DMS114 treated with DMSO at 0.1 percent for 48 hours (cell line): Measurements from ENCODE around the gene GTF2H3.

ENCODE experiments used
- DNase-seq: peaks from one replicate; lab custom pipeline; 2025; ENCODE audit not compliant: unreplicated experiment; lab: John Stamatoyannopoulos, UW

The GTF2H3 gene

GRCh38 chr12:123645380-123645779 is 11.8 kb downstream of the GTF2H3 start:
- DNase-seq = no peak

GRCh38 chr12:123645878-123646277 is 12.2 kb downstream of the GTF2H3 start:
- no peak for DNase-seq

- no peak for DNase-seq
Observed at GRCh38 chr12:123648401-123648800, 14.8 kb downstream of the GTF2H3 start.

- no peak for DNase-seq
Observed at GRCh38 chr12:123654129-123654701, 20.6 kb downstream of the GTF2H3 start.

GRCh38 chr12:123655420-123655819 is 21.8 kb downstream of the GTF2H3 start:
- DNase-seq = no peak

- no peak for DNase-seq
Observed at GRCh38 chr12:123656392-123656791, 22.8 kb downstream of the GTF2H3 start.

GRCh38 chr12:123657211-123657610 is 23.6 kb downstream of the GTF2H3 start:
- DNase-seq = no peak

- DNase-seq = no peak
Observed at GRCh38 chr12:123659996-123660727, 26.5 kb downstream of the GTF2H3 start.

- no peak for DNase-seq
Observed at GRCh38 chr12:123667771-123668170, 34.1 kb downstream of the GTF2H3 start.

- peak; percentile 89 for DNase-seq
Observed at GRCh38 chr12:123670882-123671728, 37.5 kb downstream of the GTF2H3 start, which contains the start of gene TCTN2. TCTN2 (plus strand) TSS chr12:123671113; CDS start chr12:123671241, 128 bp downstream.

- no peak for DNase-seq
Observed at GRCh38 chr12:123671876-123672275, 38.2 kb downstream of the GTF2H3 start.

- no peak for DNase-seq
Observed at GRCh38 chr12:123675436-123675835, 41.8 kb downstream of the GTF2H3 start.

GRCh38 chr12:123676616-123677320 is 43.1 kb downstream of the GTF2H3 start:
- no peak for DNase-seq

- DNase-seq = no peak
Observed at GRCh38 chr12:123678981-123679380, 45.4 kb downstream of the GTF2H3 start.

GRCh38 chr12:123681605-123682004 is 48.0 kb downstream of the GTF2H3 start:
- no peak for DNase-seq

- DNase-seq = no peak
Observed at GRCh38 chr12:123683964-123684363, 50.3 kb downstream of the GTF2H3 start.

- no peak for DNase-seq
Observed at GRCh38 chr12:123686636-123687190, 53.1 kb downstream of the GTF2H3 start.

- no peak for DNase-seq
Observed at GRCh38 chr12:123690191-123690840, 56.7 kb downstream of the GTF2H3 start.

GRCh38 chr12:123696207-123696606 is 62.6 kb downstream of the GTF2H3 start:
- DNase-seq = no peak

- DNase-seq = no peak
Observed at GRCh38 chr12:123696646-123697045, 63.0 kb downstream of the GTF2H3 start.
